Measurements from ENCODE around the gene MKNK1.

MKNK1 gene

DNA sequence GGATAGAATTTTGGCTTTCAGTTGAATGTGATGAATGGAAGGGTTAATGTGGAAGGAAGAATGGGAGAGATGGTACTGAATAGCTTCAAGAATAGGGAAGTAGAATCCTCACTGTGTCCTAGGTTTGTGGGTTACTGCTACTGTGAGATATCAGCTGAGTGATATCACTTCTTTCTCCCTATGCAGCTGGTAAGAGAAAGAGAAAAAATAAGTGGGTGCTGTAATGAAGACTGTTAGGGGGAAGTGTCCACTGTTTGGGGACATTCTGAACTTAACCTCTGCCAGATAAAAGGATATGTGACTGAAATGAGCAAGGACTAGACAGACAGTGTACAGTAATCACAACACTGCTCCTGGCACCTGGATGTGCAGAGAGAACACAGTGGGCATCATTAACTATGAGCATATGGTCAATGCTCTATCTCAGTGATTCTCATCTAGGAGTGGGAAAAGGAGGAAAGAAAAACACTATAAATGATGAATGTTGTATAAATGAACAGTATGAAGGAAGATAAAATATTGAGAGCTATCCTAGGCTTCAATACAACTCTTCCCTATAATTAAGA lies 38.1 kb upstream of the MKNK1 start:
- Histone ChIP-seq H3K4me3 (ENCODE audit: low read depth, low read length) (no peak overlapping the region), H3K9me3 (ENCODE audit: control insufficient read depth, insufficient read depth, low read depth, low read length) (no peaks in the 10 kb centered on the region), H3K27ac (ENCODE audit: low read depth, low read length) (no peak overlapping the region)

DNA sequence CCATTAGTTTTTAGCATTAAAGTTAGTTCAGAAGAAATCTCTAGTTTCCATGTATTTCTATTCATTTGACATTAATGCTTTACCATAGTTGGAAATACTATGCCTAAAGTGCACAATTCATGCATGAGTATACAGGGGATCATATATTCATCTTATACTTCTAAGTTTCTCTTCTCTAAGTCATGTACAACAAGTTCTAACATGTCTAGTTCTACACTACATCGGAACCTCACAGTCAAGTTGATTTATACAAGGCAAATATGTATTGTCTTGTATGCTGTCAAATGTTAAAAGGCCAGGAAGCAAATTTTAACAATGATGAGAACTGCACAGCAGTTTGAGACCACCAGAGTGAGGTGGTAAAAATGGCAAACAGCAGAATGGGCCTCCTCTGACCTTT lies 35.5 kb upstream of the MKNK1 start:
- no peaks in the 10 kb centered on the region for H3K4me1 ChIP-seq (ENCODE audit: control insufficient read depth, insufficient read depth, low read length)
- H3K27me3 ChIP-seq (ENCODE audit: control insufficient read depth, insufficient read depth, low read length), result no peaks in the 10 kb centered on the region
- no peaks in the 10 kb centered on the region for H3K9me3 ChIP-seq (ENCODE audit: control insufficient read depth, insufficient read depth, low read depth, low read length)
- no peak overlapping the region for H3K4me3 ChIP-seq (ENCODE audit: low read depth, low read length)
- peaks cover 36% of the 10 kb centered on the region for H3K36me3 ChIP-seq (ENCODE audit: control insufficient read depth, insufficient read depth, low read length)
- H3K27ac ChIP-seq (ENCODE audit: low read depth, low read length), result no peak overlapping the region
- H3K9ac ChIP-seq (ENCODE audit: low read length), result no peak overlapping the region

More for the DNA sequence above, 38.1 kb upstream of the MKNK1 start:
- Histone ChIP-seq H3K9ac (ENCODE audit: low read length) (no peak overlapping the region), H3K27me3 (ENCODE audit: control insufficient read depth, insufficient read depth, low read length) (no peaks in the 10 kb centered on the region), H3K4me1 (ENCODE audit: control insufficient read depth, insufficient read depth, low read length) (no peaks in the 10 kb centered on the region), H3K36me3 (ENCODE audit: control insufficient read depth, insufficient read depth, low read length) (peaks cover 20% of the 10 kb centered on the region)

DNA sequence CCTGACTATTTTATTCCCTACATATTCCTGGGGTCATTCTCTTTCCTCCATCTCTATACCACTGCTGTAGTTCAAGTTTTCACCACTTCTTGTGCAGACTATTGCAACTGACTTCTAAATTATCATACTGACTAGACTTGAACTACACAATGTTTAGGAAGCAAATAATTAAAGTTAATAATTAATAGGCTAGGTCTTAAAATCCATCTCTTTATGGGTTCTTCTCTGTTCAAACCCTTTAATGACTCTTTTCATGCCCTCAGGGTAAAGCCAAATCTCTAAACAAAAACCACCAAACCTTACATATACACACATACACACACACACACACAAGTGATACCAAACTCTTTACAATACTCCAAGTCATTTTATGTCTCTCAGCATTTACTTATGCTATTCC lies 34.9 kb upstream of the MKNK1 start:
- Histone ChIP-seq H3K9ac (ENCODE audit: low read length) (no peak overlapping the region), H3K27me3 (ENCODE audit: control insufficient read depth, insufficient read depth, low read length) (no peaks in the 10 kb centered on the region), H3K9me3 (ENCODE audit: control insufficient read depth, insufficient read depth, low read depth, low read length) (no peaks in the 10 kb centered on the region), H3K27ac (ENCODE audit: low read depth, low read length) (no peak overlapping the region), H3K4me3 (ENCODE audit: low read depth, low read length) (no peak overlapping the region), H3K4me1 (ENCODE audit: control insufficient read depth, insufficient read depth, low read length) (no peaks in the 10 kb centered on the region), H3K36me3 (ENCODE audit: control insufficient read depth, insufficient read depth, low read length) (peaks cover 42% of the 10 kb centered on the region)

DNA sequence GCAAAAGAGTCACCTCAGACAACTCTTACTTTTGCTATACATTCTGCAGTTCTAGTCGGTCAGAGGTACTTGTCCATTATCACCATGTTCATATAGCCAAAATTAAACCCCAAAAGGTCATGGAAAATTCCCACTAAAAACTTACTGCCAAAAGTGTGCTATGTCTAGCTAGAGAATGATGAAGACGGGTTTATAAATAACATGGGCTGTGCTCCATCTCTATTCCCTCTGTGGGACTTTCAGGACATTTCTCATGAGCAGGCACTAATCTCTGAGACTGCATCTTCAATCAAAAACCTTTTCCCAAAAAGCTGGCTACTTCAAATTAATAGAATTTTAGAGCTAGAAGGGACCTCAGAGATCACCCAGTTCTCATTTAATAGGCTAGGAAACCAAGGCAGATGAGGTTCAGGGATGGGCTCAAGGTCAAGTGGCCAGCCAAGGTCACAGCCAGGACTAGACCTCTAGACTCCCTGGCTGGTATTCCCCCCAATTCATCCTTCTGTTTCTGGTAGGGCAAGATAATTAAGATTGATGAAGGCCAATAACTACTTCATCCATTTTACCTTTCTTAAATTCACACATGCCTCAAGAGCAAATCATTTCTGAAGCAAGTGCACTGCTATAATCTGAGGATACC lies 33.5 kb upstream of the MKNK1 start:
- no peak overlapping the region for H3K4me3 ChIP-seq (ENCODE audit: low read depth, low read length)
- H3K36me3 ChIP-seq (ENCODE audit: control insufficient read depth, insufficient read depth, low read length), result peaks cover 47% of the 10 kb centered on the region
- no peak overlapping the region for H3K27ac ChIP-seq (ENCODE audit: low read depth, low read length)
- no peaks in the 10 kb centered on the region for H3K27me3 ChIP-seq (ENCODE audit: control insufficient read depth, insufficient read depth, low read length)
- no peaks in the 10 kb centered on the region for H3K4me1 ChIP-seq (ENCODE audit: control insufficient read depth, insufficient read depth, low read length)
- H3K9me3 ChIP-seq (ENCODE audit: control insufficient read depth, insufficient read depth, low read depth, low read length), result no peaks in the 10 kb centered on the region
- no peak overlapping the region for H3K9ac ChIP-seq (ENCODE audit: low read length)

DNA sequence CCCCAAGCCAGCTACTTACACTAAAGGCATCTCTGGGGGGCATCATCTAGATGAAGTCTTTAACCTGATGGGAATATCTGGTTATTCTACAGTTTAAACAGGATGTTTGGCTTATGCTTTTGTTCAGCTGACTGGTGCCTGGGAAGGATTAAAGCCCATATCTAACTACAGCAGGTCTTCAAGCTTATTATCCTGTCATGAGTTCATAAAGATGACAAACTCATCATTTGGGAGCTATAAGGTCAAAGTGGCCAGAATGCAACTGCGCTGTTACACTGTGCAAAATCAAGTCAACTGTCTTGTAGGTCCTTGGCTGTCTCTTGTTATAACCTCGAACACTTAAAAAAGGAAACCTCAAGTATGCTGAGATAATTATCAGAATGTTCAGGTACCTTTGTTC lies 31.1 kb upstream of the MKNK1 start:
- H3K4me3 ChIP-seq (ENCODE audit: low read depth, low read length), result no peak overlapping the region
- no peaks in the 10 kb centered on the region for H3K27me3 ChIP-seq (ENCODE audit: control insufficient read depth, insufficient read depth, low read length)
- H3K9ac ChIP-seq (ENCODE audit: low read length), result no peak overlapping the region
- H3K36me3 ChIP-seq (ENCODE audit: control insufficient read depth, insufficient read depth, low read length), result peaks cover 56% of the 10 kb centered on the region
- H3K4me1 ChIP-seq (ENCODE audit: control insufficient read depth, insufficient read depth, low read length), result no peaks in the 10 kb centered on the region
- H3K9me3 ChIP-seq (ENCODE audit: control insufficient read depth, insufficient read depth, low read depth, low read length), result no peaks in the 10 kb centered on the region
- no peak overlapping the region for H3K27ac ChIP-seq (ENCODE audit: low read depth, low read length)

DNA sequence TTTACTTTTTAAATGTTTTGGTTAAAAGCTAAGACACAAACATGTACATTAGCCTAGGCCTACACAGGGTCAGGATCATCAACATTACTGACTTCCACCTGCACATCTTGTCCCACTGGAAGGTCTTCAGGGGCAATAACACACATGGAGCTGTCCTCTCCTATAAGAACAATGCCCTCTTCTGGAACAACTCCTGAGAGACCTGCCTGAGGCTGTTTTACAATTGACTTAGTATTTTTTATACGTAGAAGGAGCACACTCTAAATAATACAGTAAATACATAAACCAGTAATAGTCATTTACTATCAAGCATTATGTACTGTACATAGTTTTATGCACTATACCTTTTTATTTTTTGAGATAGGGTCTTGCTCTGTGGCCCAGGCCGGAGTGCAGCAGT lies 26.7 kb upstream of the MKNK1 start:
- H3K4me1 ChIP-seq (ENCODE audit: control insufficient read depth, insufficient read depth, low read length), result no peaks in the 10 kb centered on the region
- no peak overlapping the region for H3K4me3 ChIP-seq (ENCODE audit: low read depth, low read length)
- no peak overlapping the region for H3K27ac ChIP-seq (ENCODE audit: low read depth, low read length)
- H3K36me3 ChIP-seq (ENCODE audit: control insufficient read depth, insufficient read depth, low read length), result peaks cover 48% of the 10 kb centered on the region
- no peak overlapping the region for H3K9ac ChIP-seq (ENCODE audit: low read length)
- no peaks in the 10 kb centered on the region for H3K27me3 ChIP-seq (ENCODE audit: control insufficient read depth, insufficient read depth, low read length)
- H3K9me3 ChIP-seq (ENCODE audit: control insufficient read depth, insufficient read depth, low read depth, low read length), result no peaks in the 10 kb centered on the region

DNA sequence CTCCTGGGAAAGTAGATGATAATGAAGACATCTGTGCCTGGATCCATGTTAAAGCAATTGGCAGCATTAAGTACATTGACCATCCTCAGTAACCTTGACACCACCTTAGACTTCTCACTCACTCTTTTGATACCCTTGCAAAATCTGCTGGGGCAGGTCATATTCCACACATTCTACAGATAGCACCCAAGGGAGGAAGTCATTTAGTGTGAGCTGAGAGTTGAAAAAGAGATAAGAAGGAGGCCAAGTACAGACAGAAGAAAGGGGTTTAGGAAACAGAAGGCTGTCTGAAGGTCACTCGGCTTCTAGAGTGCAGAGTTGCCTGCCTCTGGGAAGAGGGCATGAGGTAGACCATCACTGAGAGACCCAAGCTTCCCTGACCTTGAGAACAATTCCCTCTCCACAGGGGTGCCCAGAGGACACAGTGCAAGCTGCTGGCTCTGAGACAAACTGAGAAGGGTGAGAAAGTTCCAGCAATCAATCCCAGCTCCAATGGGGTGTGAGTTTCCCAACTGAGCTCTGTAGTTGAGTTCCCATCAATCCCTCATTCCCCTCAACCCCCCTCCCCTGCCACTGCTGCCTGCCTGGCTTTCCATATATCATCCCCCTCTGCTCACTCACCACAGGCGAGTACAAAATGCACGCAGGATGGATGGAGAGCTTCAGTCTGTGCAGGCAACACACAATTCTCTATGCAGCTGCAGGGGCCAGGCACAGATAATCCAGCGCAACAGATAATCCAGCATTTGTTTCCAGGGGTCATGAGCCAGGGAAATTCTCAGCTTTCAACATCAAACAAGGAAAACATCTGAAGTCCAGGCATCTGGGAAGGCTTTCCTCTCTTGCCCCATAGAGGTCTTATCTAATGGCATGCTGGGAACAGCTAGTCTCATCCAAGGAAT lies 19.9 kb upstream of the MKNK1 start:
- peaks cover 6% of the 10 kb centered on the region; the same call in 1 of the 2 replicates for H3K4me1 ChIP-seq (ENCODE audit: control insufficient read depth, insufficient read depth, low read length)
- peaks cover 3% of the 10 kb centered on the region for H3K27me3 ChIP-seq (ENCODE audit: control insufficient read depth, insufficient read depth, low read length)
- H3K4me3 ChIP-seq (ENCODE audit: low read depth, low read length), result no peak overlapping the region
- H3K9ac ChIP-seq (ENCODE audit: low read length), result no peak overlapping the region
- H3K27ac ChIP-seq (ENCODE audit: low read depth, low read length), result no peak overlapping the region
- no peaks in the 10 kb centered on the region for H3K9me3 ChIP-seq (ENCODE audit: control insufficient read depth, insufficient read depth, low read depth, low read length)
- H3K36me3 ChIP-seq (ENCODE audit: control insufficient read depth, insufficient read depth, low read length), result no peaks in the 10 kb centered on the region

DNA sequence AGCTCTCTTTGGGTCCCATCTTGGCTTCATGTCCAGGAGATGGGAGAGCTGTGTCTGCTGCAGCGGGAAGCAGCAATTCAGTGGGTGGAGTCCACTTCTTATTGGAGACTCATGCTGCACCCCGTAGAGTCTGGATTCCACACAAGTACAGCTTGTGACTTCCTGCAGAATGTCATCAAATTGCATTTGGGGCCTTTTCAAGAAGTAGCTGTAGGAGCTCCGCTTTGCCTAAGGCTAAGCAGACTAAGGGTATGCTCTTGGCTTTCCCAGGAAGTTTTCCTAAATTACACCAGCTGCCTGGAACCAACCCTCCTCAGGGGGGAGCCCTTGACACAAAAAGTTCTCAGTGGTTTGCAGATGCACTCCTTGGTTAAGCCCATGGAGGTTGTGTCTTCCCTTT lies 18.3 kb upstream of the MKNK1 start:
- Histone ChIP-seq H3K4me1 (ENCODE audit: control insufficient read depth, insufficient read depth, low read length) (peaks cover 6% of the 10 kb centered on the region; the same call in 1 of the 2 replicates), H3K27ac (ENCODE audit: low read depth, low read length) (no peak overlapping the region), H3K36me3 (ENCODE audit: control insufficient read depth, insufficient read depth, low read length) (no peaks in the 10 kb centered on the region), H3K9ac (ENCODE audit: low read length) (no peak overlapping the region), H3K27me3 (ENCODE audit: control insufficient read depth, insufficient read depth, low read length) (peaks cover 15% of the 10 kb centered on the region), H3K9me3 (ENCODE audit: control insufficient read depth, insufficient read depth, low read depth, low read length) (no peaks in the 10 kb centered on the region), H3K4me3 (ENCODE audit: low read depth, low read length) (no peak overlapping the region)

DNA sequence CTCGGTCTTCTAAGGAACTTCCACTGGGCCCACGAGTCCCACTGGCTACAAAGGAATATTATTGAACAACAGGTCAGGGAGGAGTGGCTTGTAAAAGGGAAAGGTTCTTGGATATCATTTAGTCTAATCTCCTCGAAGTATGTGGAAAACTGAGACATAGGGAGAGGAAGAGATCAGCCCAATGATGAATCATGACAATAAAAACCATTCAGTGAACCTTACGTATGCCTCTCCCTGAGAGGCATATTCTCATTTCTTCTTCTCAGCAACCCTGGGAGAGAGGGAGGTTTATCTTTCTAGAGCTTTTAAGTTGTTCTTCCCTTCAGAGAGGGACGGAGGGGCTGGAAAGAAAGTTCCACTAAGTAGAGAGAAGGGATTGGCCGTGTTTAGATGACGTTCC lies 17.9 kb upstream of the MKNK1 start:
- no peak overlapping the region for H3K9ac ChIP-seq (ENCODE audit: low read length)
- peaks cover 19% of the 10 kb centered on the region for H3K27me3 ChIP-seq (ENCODE audit: control insufficient read depth, insufficient read depth, low read length)
- H3K4me3 ChIP-seq (ENCODE audit: low read depth, low read length), result no peak overlapping the region
- peaks cover 6% of the 10 kb centered on the region; the same call in 1 of the 2 replicates for H3K4me1 ChIP-seq (ENCODE audit: control insufficient read depth, insufficient read depth, low read length)
- H3K27ac ChIP-seq (ENCODE audit: low read depth, low read length), result no peak overlapping the region
- H3K36me3 ChIP-seq (ENCODE audit: control insufficient read depth, insufficient read depth, low read length), result no peaks in the 10 kb centered on the region
- H3K9me3 ChIP-seq (ENCODE audit: control insufficient read depth, insufficient read depth, low read depth, low read length), result no peaks in the 10 kb centered on the region

DNA sequence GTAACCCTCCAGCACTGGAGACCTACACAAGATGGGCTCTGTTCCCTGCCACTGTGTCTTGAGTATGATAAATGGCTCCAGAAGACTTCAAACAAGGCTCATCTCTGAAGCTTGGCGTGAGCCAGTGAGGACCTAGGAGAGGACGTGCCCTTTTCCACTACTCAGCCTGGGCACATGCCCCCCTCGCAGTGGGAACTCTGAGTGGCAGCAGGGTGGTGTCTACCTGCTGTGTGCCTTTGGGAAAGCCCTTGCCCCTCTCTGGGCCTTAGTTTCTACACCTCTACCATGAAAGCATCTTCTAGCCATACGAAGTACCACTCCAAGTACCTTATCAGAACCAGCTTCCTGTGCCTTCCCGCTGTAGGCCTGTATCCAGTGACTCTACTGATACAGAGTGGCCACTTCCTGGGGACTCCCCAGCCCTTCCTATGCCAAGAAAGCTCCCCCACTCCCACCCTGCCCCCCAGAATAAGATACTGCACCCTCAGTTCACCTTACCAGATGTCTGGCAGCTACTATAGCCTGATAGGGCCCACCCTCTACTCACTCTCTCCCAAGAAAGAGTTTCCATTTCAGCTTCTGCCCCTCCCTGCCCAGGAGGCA lies 15.7 kb upstream of the MKNK1 start:
- Histone ChIP-seq H3K4me3 (ENCODE audit: low read depth, low read length) (no peak overlapping the region), H3K9me3 (ENCODE audit: control insufficient read depth, insufficient read depth, low read depth, low read length) (no peaks in the 10 kb centered on the region), H3K4me1 (ENCODE audit: control insufficient read depth, insufficient read depth, low read length) (peaks cover 17% of the 10 kb centered on the region), H3K27me3 (ENCODE audit: control insufficient read depth, insufficient read depth, low read length) (peaks cover 30% of the 10 kb centered on the region), H3K27ac (ENCODE audit: low read depth, low read length) (no peak overlapping the region), H3K9ac (ENCODE audit: low read length) (no peak overlapping the region), H3K36me3 (ENCODE audit: control insufficient read depth, insufficient read depth, low read length) (no peaks in the 10 kb centered on the region)

Measured in HUES6 (cell line).